Hepatocyte (in vitro differentiated cells): ENCODE results near the gene GNAI2. TPM values are rescaled to one million over a fixed set of nuclear protein-coding genes. Genes with fewer than 3 reads are reported as not detected.

ENCODE experiments used
- DNase-seq: peaks from one replicate; pipeline ENCODE4 v3.0.0-alpha.2; 2016; ENCODE audit warnings: low spot score
- H2AFZ ChIP-seq: fragments of 200-600 bp; sonication (generic); 2 replicates; pipeline ENCODE4 v1.6.0; 2016; ENCODE audit warnings: antibody characterized with exemption, mild to moderate bottlenecking
- H3K27ac ChIP-seq: fragments of 200-600 bp; sonication (generic); 2 replicates; pipeline ENCODE4 v1.5.1; 2016; ENCODE audit warnings: mild to moderate bottlenecking
- H3K27me3 ChIP-seq: fragments of 200-600 bp; sonication (generic); 2 replicates; pipeline ENCODE4 v1.6.1; 2016
- H3K36me3 ChIP-seq: fragments of 200-600 bp; sonication (generic); replicated peaks from 2 replicates; pipeline ENCODE4 v1.5.1; 2016; ENCODE audit warnings: low read depth; ENCODE audit not compliant: insufficient read depth
- H3K4me1 ChIP-seq: fragments of 200-600 bp; sonication (generic); 2 replicates; pipeline ENCODE4 v1.5.1; 2016; ENCODE audit warnings: mild to moderate bottlenecking, moderate library complexity; ENCODE audit not compliant: insufficient read depth
- H3K4me2 ChIP-seq: fragments of 200-600 bp; sonication (generic); 2 replicates; pipeline ENCODE4 v1.6.0; 2016
- H3K4me3 ChIP-seq: fragments of 200-600 bp; sonication (generic); 2 replicates; pipeline ENCODE4 v1.5.1; 2016; ENCODE audit warnings: mild to moderate bottlenecking
- H3K79me2 ChIP-seq: fragments of 200-600 bp; sonication (generic); 2 replicates; pipeline ENCODE4 v1.6.0; 2017; ENCODE audit warnings: mild to moderate bottlenecking
- H3K9me2 ChIP-seq: fragments of 200-600 bp; sonication (generic); replicated peaks from 2 replicates; pipeline ENCODE4 v1.6.0; 2017; ENCODE audit warnings: mild to moderate bottlenecking; ENCODE audit not compliant: insufficient read depth
- H3K9me3 ChIP-seq: fragments of 200-600 bp; sonication (generic); 2 replicates; pipeline ENCODE4 v1.5.1; 2016; ENCODE audit warnings: low read depth, mild to moderate bottlenecking
- H4K20me1 ChIP-seq: fragments of 200-600 bp; sonication (generic); 2 replicates; pipeline ENCODE4 v1.6.0; 2016; ENCODE audit warnings: mild to moderate bottlenecking; ENCODE audit not compliant: insufficient read depth, poor library complexity, severe bottlenecking
- EZH2 ChIP-seq: fragments of 200-600 bp; sonication (generic); IDR thresholded peaks from 2 replicates; pipeline ENCODE4 v1.6.1; 2016; ENCODE audit warnings: antibody characterized with exemption, mild to moderate bottlenecking, borderline replicate concordance
- EZH2phosphoT487 ChIP-seq: fragments of 200-600 bp; sonication (generic); IDR thresholded peaks from one replicate; pipeline ENCODE4 v1.6.1; 2018; ENCODE audit warnings: antibody characterized with exemption, mild to moderate bottlenecking, low read depth, moderate library complexity; ENCODE audit not compliant: unreplicated experiment, severe bottlenecking
- WGBS: methylation state at CpG from one replicate; pipeline ENCODE4 v1.1.6; 2016; ENCODE audit warnings: low lambda C conversion rate; ENCODE audit errors: missing lambda C conversion rate; 5-methylcytosine and 5-hydroxymethylcytosine counted together
- polyA plus RNA-seq: library from polyadenylated mRNA; unstranded; fragments of >200 nt; fragmentation: Nextera tagmentation; extraction: Ambion mirVana; gene quantifications from 2 replicates; pipeline ENCODE4 v1.2.1, GENCODE V29; 2016
- total RNA-seq: library from RNA; depleted of rRNA; stranded (reverse); fragments of >200 nt; gene quantifications from 2 replicates; pipeline ENCODE4 v1.2.3, GENCODE V29; 2014
- TF ChIP-seq, protein P1 (sequence below): fragments of 200-600 bp; sonication (generic); IDR thresholded peaks from 2 replicates; pipeline ENCODE4 v1.5.1; 2016; ENCODE audit warnings: antibody characterized with exemption, mild to moderate bottlenecking; ENCODE audit not compliant: poor library complexity

Gene GNAI2
- total and polyA plus RNA-seq, 2 experiments from 2014 or later: 103 to 233 TPM

DNA sequence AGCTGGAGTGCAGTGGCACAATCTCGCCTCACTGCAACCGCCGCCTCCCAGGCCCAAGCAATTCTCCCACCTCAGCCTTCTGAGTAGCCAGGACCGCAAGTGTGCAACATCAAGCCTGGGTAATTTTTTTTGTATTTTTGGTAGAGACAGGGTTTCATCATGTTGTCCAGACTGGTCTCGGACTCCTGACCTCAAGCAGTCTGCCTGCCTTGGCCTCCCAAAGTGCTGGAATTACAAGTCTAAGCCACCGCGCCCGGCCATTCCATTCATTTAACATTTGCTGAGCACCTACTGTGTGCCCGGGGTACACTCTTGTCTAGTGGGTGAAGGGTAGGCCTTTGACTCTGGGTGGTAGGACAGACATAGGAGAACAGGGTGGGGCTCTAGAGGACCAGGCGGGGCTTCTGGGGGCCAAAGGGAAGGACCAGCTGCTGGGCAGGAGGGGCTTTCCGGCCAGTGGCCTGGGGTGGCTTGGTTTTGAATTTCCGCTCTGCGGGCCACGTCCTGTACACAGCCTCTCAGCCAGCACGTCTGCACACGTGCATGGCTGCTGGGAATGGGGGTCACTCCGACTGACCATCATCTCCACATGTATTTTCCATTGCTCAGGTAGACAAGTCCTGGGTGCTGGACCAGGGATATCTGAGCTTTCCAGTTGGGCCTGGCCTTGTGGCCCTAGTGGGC is 28.5 kb upstream of the GNAI2 start:
- Histone ChIP-seq H4K20me1 (no peaks in the 10 kb centered on the region), H3K36me3 (no peaks in the 10 kb centered on the region), H3K9me2 (no peaks in the 10 kb centered on the region), H2AFZ (no peak overlapping the region), H3K4me3 (no peak overlapping the region), H3K27ac (no peak overlapping the region), H3K4me1 (peaks cover 14% of the 10 kb centered on the region), H3K79me2 (no peaks in the 10 kb centered on the region), H3K27me3 (peaks cover 30% of the 10 kb centered on the region), H3K9me3 (no peaks in the 10 kb centered on the region), H3K4me2 (no peak overlapping the region)
- WGBS: 95% methylated on average over 17 of the region's 17 CpGs
- TF ChIP-seq, protein P1, sequence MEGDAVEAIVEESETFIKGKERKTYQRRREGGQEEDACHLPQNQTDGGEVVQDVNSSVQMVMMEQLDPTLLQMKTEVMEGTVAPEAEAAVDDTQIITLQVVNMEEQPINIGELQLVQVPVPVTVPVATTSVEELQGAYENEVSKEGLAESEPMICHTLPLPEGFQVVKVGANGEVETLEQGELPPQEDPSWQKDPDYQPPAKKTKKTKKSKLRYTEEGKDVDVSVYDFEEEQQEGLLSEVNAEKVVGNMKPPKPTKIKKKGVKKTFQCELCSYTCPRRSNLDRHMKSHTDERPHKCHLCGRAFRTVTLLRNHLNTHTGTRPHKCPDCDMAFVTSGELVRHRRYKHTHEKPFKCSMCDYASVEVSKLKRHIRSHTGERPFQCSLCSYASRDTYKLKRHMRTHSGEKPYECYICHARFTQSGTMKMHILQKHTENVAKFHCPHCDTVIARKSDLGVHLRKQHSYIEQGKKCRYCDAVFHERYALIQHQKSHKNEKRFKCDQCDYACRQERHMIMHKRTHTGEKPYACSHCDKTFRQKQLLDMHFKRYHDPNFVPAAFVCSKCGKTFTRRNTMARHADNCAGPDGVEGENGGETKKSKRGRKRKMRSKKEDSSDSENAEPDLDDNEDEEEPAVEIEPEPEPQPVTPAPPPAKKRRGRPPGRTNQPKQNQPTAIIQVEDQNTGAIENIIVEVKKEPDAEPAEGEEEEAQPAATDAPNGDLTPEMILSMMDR: no peak
- TF ChIP-seq EZH2: no peak
- no peak for TF ChIP-seq EZH2phosphoT487
- no peak for DNase-seq

GRCh38 chr3:50208677-50209344 is 27.2 kb upstream of the GNAI2 start:
- H4K20me1 ChIP-seq: no peaks in the 10 kb centered on the region
- H3K27me3 ChIP-seq: peaks cover 30% of the 10 kb centered on the region
- H3K9me2 ChIP-seq: no peaks in the 10 kb centered on the region
- H3K36me3 ChIP-seq: no peaks in the 10 kb centered on the region
- H3K79me2 ChIP-seq: no peaks in the 10 kb centered on the region
- H3K27ac ChIP-seq: no peak overlapping the region
- H3K4me2 ChIP-seq: no peak overlapping the region
- H3K4me1 ChIP-seq: peaks cover 14% of the 10 kb centered on the region
- H2AFZ ChIP-seq: no peak overlapping the region
- no peak overlapping the region for H3K4me3 ChIP-seq
- H3K9me3 ChIP-seq: no peaks in the 10 kb centered on the region
- TF ChIP-seq, protein P1: no peak
- TF ChIP-seq EZH2phosphoT487: no peak
- TF ChIP-seq EZH2: no peak
- WGBS: 67% methylated on average over 14 of the region's 14 CpGs
- DNase-seq: no peak

GRCh38 chr3:50210176-50210509 is 25.9 kb upstream of the GNAI2 start:
- H3K27me3 ChIP-seq: peaks cover 21% of the 10 kb centered on the region
- WGBS: 79% methylated on average over 5 of the region's 5 CpGs
- no peaks in the 10 kb centered on the region for H3K36me3 ChIP-seq
- H2AFZ ChIP-seq: no peak overlapping the region
- H3K4me3 ChIP-seq: no peak overlapping the region
- no peaks in the 10 kb centered on the region for H3K9me2 ChIP-seq
- no peak for DNase-seq
- no peaks in the 10 kb centered on the region for H3K9me3 ChIP-seq
- TF ChIP-seq EZH2 (no peak), EZH2phosphoT487 (no peak)
- TF ChIP-seq, protein P1: no peak
- no peak overlapping the region for H3K4me2 ChIP-seq
- peaks cover 7% of the 10 kb centered on the region for H3K4me1 ChIP-seq
- no peaks in the 10 kb centered on the region for H4K20me1 ChIP-seq
- peak overlapping the region; percentile 31 for H3K27ac ChIP-seq
- no peaks in the 10 kb centered on the region for H3K79me2 ChIP-seq
